ENCODE measurements around the gene THRSP.
"Not testable (repeated sequence)": the region's sequence is repeated elsewhere in the genome, so short reads cannot be mapped to it uniquely, and the experiment has no call there.

THRSP gene

GRCh38 chr11:78067704-78068103 lies 4.0 kb downstream of the THRSP start:
- DNase-seq, result no peak

DNA sequence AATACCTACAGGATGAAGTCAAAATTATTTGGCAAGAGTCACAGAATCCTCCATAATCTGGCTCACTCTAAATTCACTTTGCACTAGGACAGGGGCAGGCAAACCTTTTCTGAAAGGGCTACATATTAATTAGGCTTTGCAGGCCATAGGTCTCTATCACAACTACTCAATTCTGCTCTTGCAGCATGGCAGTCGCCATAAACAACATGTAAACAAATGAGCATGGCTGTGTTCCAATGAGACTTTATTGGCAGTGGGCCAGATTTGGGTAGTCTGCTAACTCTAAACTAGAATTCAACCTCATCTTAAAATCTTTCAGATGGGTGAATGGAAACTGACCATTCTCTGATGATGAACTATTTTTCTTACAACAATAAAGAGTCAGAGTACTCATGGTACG lies 5.8 kb downstream of the THRSP start:
- DNase-seq, result peak; percentile 39

GRCh38 chr11:78070621-78071020 lies 7.0 kb downstream of the THRSP start:
- no peak for DNase-seq

DNA sequence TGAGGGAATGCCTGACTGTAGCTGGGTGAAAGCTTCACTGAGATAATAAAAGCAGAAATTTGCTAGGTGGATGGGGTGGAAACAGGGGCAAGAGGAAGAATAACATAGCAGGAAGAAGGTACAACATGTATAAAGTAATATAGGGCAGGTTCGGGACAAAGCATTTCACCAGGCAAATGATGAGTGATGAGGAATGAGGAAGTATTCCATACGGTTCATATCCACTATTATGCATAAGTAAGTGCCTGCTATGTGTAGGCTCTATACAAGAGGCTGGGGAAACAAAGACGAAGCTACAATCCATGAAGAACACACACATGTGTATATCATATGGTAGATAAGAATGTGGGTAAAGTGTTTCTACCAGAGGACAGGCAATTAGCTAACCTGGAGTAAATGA lies 8.1 kb downstream of the THRSP start:
- no peak for DNase-seq

DNA sequence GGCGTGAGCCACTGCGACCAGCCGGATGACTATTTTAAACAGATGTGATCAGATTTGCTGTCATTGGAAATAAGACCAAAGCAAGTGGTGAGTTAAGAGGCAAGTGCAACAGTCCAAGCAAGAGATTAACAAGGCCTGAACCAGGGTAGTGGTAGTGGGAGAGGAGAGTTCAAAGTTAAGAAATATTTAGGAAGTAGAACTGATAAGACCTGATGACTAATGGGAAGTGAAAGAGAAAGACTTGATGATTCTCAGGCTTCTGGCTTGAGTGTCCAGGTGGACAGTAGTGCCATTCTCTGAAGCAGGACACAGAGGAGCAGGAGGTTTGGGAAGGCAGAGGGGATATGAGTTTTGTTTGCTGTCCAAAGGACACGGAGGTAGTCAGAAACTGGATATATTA lies 8.8 kb downstream of the THRSP start:
- no peak for DNase-seq

- no peak for DNase-seq
These were observed 11.1 kb downstream of the THRSP start for GRCh38 chr11:78074756-78075155.

GRCh38 chr11:78076733-78077403 lies 13.2 kb downstream of the THRSP start:
- no peak for DNase-seq

DNA sequence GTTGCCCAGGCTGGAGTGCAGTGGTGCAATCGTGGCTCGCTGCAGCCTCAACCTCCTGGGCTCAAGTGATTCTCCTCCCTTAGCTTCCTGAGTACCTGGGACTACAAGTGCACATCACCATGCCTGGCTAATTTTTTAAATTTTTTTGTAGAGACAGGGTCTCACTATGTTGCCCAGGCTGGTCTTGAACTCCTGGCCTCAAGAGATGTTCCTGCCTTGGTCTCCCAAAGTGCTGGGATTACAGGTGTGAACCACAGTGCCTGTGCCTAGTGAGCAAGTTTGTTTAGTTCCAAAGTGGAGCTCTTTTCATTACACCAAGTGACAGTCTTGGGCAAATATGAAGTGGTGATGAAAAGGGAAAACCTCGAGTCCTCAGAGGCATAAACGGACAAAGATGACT lies 13.9 kb downstream of the THRSP start:
- DNase-seq, result not testable (repeated sequence)

DNA sequence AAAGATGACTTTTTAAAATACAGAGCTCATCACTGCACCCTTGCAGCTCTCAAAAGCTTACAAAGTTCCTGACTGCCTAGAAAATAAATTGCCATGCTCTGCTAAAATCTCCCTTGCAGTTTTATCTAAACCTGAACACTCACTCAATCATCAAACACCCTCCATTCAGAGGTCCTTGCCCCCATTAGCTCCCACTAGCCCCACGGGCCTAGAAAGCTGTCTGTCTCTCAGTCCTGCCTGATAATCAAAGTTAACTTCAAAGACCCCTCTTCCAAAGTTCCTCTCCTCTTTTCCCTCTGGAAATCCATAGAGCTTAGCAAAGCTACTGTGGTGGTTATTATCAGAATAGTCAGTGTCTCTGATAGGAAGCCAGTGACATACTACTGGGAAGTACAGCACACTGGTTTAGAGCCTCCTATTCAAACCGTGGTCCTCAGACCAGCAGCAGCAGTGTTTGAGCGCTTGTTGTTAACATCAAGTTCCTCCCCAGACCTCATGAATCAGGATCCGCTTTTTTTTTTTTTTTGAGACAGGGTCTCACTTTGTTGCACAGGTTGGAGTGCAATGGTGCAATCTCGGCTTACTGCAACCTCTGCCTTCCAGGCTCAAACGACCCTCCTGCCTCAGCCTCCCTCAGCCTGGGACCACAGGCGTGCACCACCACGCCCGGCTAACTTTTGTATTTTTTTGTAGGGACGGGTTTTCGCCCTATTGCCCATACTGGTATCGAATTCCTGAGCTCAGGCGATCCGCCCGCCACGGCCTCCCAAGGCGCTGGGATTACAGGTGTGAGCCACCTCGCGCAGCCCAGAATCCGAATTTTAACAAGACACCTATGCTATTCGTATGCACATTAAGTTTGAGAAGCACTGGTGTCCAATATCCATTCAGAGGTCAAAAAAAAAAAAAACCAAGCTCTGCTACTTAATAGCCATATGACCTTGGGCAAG lies 14.8 kb downstream of the THRSP start:
- DNase-seq, result no peak

DNA sequence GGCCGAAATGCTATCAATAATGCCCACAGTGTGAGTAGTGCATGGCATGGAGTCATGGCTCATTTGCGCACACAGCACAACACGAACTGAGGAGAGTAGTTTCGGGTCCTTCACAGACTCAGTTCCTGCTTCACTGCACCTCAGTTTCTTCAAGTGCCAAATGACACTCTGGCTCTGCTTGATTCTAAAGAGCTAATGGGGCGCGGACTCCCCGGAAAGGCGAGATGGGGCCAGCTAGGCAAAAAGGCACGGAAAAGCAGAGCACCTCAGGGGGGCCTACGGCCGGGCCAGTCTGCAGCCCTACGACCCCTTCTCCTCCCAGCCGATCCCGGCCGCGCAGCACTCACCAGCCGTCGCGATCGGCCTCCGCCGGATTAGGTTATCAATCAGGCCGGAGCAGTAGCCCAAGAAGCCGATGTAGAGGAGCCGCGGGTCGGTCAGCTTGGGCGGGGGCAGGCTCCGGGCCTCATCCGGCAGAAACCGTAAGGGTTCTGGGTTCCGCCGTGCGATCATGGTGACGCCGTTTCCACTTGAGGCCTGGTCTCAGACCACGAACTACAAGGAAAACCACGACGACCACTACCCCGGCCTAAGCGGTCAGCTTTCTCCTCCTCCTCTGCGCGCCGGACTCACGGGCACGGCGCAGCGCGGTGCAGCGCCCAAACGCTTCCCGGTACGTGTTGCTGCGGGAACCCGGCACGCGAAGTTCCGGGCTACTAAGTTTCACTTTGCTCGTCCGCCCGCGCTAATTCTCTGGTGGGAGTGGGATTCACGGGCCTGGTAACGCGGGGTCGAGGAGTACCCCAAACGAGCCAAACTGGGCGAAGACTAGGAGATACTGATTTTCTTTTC lies 15.8 kb downstream of the THRSP start, which contains the start of gene NDUFC2:
Gene NDUFC2, minus strand, starts transcription at position 631 of the 852 bp plus-strand sequence. Its CDS starts 118 bp downstream, at position 513.
- peak; percentile 88 for DNase-seq

GRCh38 chr11:78080084-78080817 lies 16.6 kb downstream of the THRSP start:
- no peak for DNase-seq

GRCh38 chr11:78080818-78081495 lies 17.3 kb downstream of the THRSP start:
- no peak for DNase-seq

DNA sequence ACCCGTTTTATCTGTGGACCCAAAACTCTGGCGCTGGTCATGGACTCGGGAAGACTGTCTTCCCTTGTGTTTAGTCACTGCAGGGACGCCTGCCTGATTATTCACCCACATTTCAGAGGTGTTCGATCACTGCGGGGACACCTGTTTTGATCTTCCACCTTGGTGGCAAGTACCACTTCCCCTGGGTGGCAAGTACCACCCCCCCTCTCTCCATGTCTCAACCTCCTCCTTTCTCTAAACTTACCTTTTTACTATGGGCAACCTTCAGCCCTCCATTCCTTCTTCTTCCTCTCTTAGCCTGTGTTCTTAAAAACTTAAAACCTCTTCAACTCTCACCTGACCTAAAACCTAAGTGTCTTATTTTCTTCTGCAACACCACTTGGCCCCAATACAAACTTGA lies 17.9 kb downstream of the THRSP start:
- no peak for DNase-seq

- no peak for DNase-seq
These were observed 18.5 kb downstream of the THRSP start for GRCh38 chr11:78082146-78082545.

- no peak for DNase-seq
These were observed 19.4 kb downstream of the THRSP start for GRCh38 chr11:78083021-78083420.

GRCh38 chr11:78084506-78084905 lies 20.8 kb downstream of the THRSP start:
- not testable (repeated sequence) for DNase-seq

DNA sequence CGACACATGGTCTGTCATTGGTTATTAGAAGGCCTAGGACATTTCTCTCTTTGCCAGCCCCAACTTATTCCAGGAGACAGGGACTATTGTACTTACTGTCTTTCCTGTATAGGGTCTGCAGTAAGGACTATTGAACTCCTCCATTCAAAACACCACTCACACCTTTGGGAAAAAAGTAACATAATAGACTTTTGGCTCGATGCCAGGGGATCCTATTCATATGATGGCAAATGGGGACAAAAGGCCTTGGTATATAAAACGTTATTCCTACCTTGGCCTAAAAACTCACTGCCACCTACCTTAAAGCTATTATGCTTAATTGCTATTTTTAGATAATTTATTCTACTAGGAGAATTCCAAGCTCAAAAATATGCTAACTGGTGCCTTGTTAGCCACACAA lies 22.3 kb downstream of the THRSP start:
- no peak for DNase-seq

GRCh38 chr11:78086521-78087074 lies 22.9 kb downstream of the THRSP start:
- DNase-seq, result not testable (repeated sequence)

DNA sequence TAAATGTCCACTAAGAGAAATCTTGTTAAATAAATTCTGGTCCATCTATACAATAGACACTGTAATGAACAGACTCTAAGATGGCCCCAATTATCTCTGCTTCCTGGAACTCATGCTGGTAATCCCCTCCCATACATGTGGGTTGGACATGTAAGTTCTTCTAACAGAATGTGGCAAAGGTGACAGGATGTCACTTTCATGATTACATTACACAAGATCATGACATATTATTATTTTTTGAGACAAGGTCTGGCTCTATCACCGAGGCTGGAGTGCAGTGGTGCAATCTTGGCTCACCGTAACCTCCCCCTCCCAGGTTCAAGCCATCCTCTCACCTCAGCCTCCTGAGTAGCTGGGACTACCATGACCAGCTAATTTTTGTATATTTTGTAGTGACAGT lies 30.6 kb downstream of the THRSP start:
- no peak for DNase-seq

DNA sequence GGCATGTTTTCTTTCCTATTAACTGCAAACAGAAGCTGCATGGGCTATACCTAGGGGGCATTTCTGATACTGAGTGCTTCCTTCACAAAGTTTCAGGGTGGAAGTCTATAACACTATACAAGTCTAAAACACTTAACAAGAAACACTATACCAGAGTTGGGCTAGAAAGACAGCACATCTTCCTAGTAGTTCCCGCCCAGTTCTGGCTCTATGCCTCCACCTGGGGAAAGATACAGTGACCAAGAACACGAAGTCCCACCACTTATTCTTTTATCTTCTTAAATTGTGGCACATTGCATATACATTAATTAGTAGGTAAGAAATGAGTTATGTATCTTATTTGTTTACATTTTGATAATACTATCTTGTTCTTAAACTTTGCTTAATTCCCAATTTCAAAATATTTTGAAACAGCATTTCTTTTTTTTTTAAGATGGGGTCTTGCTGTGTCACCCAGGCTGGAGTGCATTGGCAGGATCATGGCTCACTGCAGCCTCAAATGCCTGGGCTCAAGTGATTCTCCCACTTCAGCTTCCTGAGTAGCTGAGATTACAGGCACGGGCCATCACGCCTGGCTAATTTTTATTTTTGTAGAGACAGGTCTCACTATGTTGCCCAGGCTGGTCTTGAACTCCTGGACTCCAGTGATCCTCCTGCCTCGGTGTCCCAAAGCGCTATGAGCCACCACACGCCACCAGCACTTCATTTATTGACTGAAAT lies 34.2 kb downstream of the THRSP start:
- no peak for DNase-seq

DNA sequence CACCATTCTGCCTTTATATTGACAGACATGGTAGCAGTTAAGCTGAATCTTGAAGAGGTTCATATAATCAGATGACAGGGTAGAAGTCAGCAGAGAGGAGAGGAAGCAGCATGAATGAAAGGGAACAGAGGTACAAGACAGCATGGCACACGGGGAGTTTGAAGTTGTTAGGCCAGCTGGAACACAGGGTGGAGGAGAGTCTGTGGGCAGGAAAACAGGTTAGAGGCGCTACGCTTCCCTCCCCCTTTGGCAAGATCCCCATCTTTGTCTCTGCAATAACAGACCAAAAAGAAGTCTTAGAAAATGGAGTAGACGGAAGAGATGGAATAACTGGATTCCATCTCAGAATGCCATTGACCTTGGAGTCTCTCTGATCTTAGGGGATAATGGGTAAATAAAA lies 36.0 kb downstream of the THRSP start:
- no peak for DNase-seq

Data from femur (tissue), 1 donor.